GM19397 (cell line): ENCODE measurements around the gene S1PR1.
"Not testable (repeated sequence)": the region's sequence is repeated elsewhere in the genome, so short reads cannot be mapped to it uniquely, and the experiment has no call there.

Experiments
- ATAC-seq: cut with Tn5 transposase; IDR thresholded peaks from one replicate; pipeline ENCODE4 v1.9.1; 2021; ENCODE audit warnings: mild to moderate bottlenecking, moderate library complexity; ENCODE audit not compliant: unreplicated experiment

The S1PR1 gene

GRCh38 chr1:101236516-101237228 lies at the start of gene S1PR1:
S1PR1 (plus strand) TSS chr1:101237019; CDS start chr1:101238985, 1,966 bp downstream.
- ATAC-seq = peak; percentile 16

- no peak for ATAC-seq
Measured at GRCh38 chr1:101187297-101187696, 49.5 kb upstream of the S1PR1 start.

- ATAC-seq = no peak
Measured at GRCh38 chr1:101188331-101188730, 48.5 kb upstream of the S1PR1 start.

GRCh38 chr1:101188968-101189367 lies 47.9 kb upstream of the S1PR1 start:
- ATAC-seq = not testable (repeated sequence)

GRCh38 chr1:101190441-101190840 lies 46.4 kb upstream of the S1PR1 start:
- ATAC-seq = no peak

GRCh38 chr1:101191049-101191448 lies 45.8 kb upstream of the S1PR1 start:
- no peak for ATAC-seq

GRCh38 chr1:101193733-101194169 lies 43.1 kb upstream of the S1PR1 start:
- no peak for ATAC-seq

- no peak for ATAC-seq
Measured at GRCh38 chr1:101194746-101195145, 42.1 kb upstream of the S1PR1 start.

- ATAC-seq = no peak
Measured at GRCh38 chr1:101196668-101197067, 40.2 kb upstream of the S1PR1 start.

- peak; percentile 94 for ATAC-seq
Measured at GRCh38 chr1:101198842-101199636, 37.8 kb upstream of the S1PR1 start.

- no peak for ATAC-seq
Measured at GRCh38 chr1:101199637-101199982, 37.2 kb upstream of the S1PR1 start.

- no peak for ATAC-seq
Measured at GRCh38 chr1:101200513-101200912, 36.3 kb upstream of the S1PR1 start.

- no peak for ATAC-seq
Measured at GRCh38 chr1:101203820-101204540, 32.8 kb upstream of the S1PR1 start.

- no peak for ATAC-seq
Measured at GRCh38 chr1:101205457-101205856, 31.4 kb upstream of the S1PR1 start.

GRCh38 chr1:101206139-101206538 lies 30.7 kb upstream of the S1PR1 start:
- ATAC-seq = not testable (repeated sequence)

- ATAC-seq = not testable (repeated sequence)
Measured at GRCh38 chr1:101207271-101207670, 29.5 kb upstream of the S1PR1 start.

- ATAC-seq = no peak
Measured at GRCh38 chr1:101207891-101208290, 28.9 kb upstream of the S1PR1 start.

GRCh38 chr1:101215363-101216011 lies 21.3 kb upstream of the S1PR1 start:
- no peak for ATAC-seq

- ATAC-seq = no peak
Measured at GRCh38 chr1:101216623-101217022, 20.2 kb upstream of the S1PR1 start.

- ATAC-seq = no peak
Measured at GRCh38 chr1:101217148-101217547, 19.7 kb upstream of the S1PR1 start.

- not testable (repeated sequence) for ATAC-seq
Measured at GRCh38 chr1:101218968-101219367, 17.9 kb upstream of the S1PR1 start.
